ENCODE measurements around the gene CREG2.
"Not testable (repeated sequence)": the region's sequence is repeated elsewhere in the genome, so short reads cannot be mapped to it uniquely, and the experiment has no call there.

CREG2 gene

GRCh38 chr2:101316568-101316967 lies 70.7 kb downstream of the CREG2 start:
- not testable (repeated sequence) for H3K9me3 ChIP-seq (ENCODE audit: low read length); H3K27me3 ChIP-seq (ENCODE audit: control insufficient read depth in 1 of 2, insufficient read depth in 2 of 2, low read length in 2 of 2); H3K4me3 ChIP-seq (ENCODE audit: low read depth in 1 of 2, low read length in 2 of 2); H3K36me3 ChIP-seq (ENCODE audit: insufficient read depth, low read length); H3K9ac ChIP-seq (ENCODE audit: low read length); H3K27ac ChIP-seq (ENCODE audit: low read depth, low read length); H3K4me1 ChIP-seq (ENCODE audit: insufficient read depth, low read length)

- Histone ChIP-seq H3K9me3 (ENCODE audit: low read length) (no peaks in the 10 kb centered on the region), H3K9ac (ENCODE audit: low read length) (no peak overlapping the region), H3K4me3 (ENCODE audit: low read depth in 1 of 2, low read length in 2 of 2) (no peak overlapping the region), H3K27ac (ENCODE audit: low read depth, low read length) (no peak overlapping the region), H3K36me3 (ENCODE audit: insufficient read depth, low read length) (no peaks in the 10 kb centered on the region), H3K4me1 (ENCODE audit: insufficient read depth, low read length) (peaks cover 7% of the 10 kb centered on the region), H3K27me3 (ENCODE audit: control insufficient read depth in 1 of 2, insufficient read depth in 2 of 2, low read length in 2 of 2) (no peaks in the 10 kb centered on the region)
Measured at GRCh38 chr2:101311696-101312017, 75.6 kb downstream of the CREG2 start.

- no peak overlapping the region for H3K4me3 ChIP-seq (ENCODE audit: low read depth in 1 of 2, low read length in 2 of 2)
- no peak overlapping the region for H3K9ac ChIP-seq (ENCODE audit: low read length)
- peaks cover 13% of the 10 kb centered on the region for H3K4me1 ChIP-seq (ENCODE audit: insufficient read depth, low read length)
- H3K36me3 ChIP-seq (ENCODE audit: insufficient read depth, low read length) = no peaks in the 10 kb centered on the region
- no peaks in the 10 kb centered on the region for H3K9me3 ChIP-seq (ENCODE audit: low read length)
- no peak overlapping the region for H3K27ac ChIP-seq (ENCODE audit: low read depth, low read length)
- H3K27me3 ChIP-seq (ENCODE audit: control insufficient read depth in 1 of 2, insufficient read depth in 2 of 2, low read length in 2 of 2) = no peaks in the 10 kb centered on the region
Measured at GRCh38 chr2:101310834-101311695, 76.2 kb downstream of the CREG2 start.

GRCh38 chr2:101310090-101310833 lies 77.0 kb downstream of the CREG2 start:
- H3K9me3 ChIP-seq (ENCODE audit: low read length) = no peaks in the 10 kb centered on the region
- peaks cover 21% of the 10 kb centered on the region for H3K4me1 ChIP-seq (ENCODE audit: insufficient read depth, low read length)
- H3K4me3 ChIP-seq (ENCODE audit: low read depth in 1 of 2, low read length in 2 of 2) = no peak overlapping the region
- H3K27ac ChIP-seq (ENCODE audit: low read depth, low read length) = no peak overlapping the region
- H3K36me3 ChIP-seq (ENCODE audit: insufficient read depth, low read length) = no peaks in the 10 kb centered on the region
- no peaks in the 10 kb centered on the region for H3K27me3 ChIP-seq (ENCODE audit: control insufficient read depth in 1 of 2, insufficient read depth in 2 of 2, low read length in 2 of 2)
- H3K9ac ChIP-seq (ENCODE audit: low read length) = no peak overlapping the region

GRCh38 chr2:101308432-101309210 lies 78.7 kb downstream of the CREG2 start, which contains the start of gene RNF149:
Gene RNF149, minus strand, starts transcription at chr2:101308701. Its CDS starts 113 bp downstream, at chr2:101308588.
- Histone ChIP-seq H3K27me3 (ENCODE audit: control insufficient read depth in 1 of 2, insufficient read depth in 2 of 2, low read length in 2 of 2) (no peaks in the 10 kb centered on the region), H3K36me3 (ENCODE audit: insufficient read depth, low read length) (no peaks in the 10 kb centered on the region), H3K27ac (ENCODE audit: low read depth, low read length) (peak within 1 kb of the TSS; percentile 81), H3K9me3 (ENCODE audit: low read length) (no peaks in the 10 kb centered on the region), H3K4me3 (ENCODE audit: low read depth in 1 of 2, low read length in 2 of 2) (peak within 1 kb of the TSS; percentile 88 to 97), H3K9ac (ENCODE audit: low read length) (peak within 1 kb of the TSS; percentile 80), H3K4me1 (ENCODE audit: insufficient read depth, low read length) (peaks cover 33% of the 10 kb centered on the region)

GRCh38 chr2:101307950-101308431 lies 79.3 kb downstream of the CREG2 start:
- peaks cover 33% of the 10 kb centered on the region for H3K4me1 ChIP-seq (ENCODE audit: insufficient read depth, low read length)
- H3K36me3 ChIP-seq (ENCODE audit: insufficient read depth, low read length) = no peaks in the 10 kb centered on the region
- H3K9me3 ChIP-seq (ENCODE audit: low read length) = no peaks in the 10 kb centered on the region
- peak overlapping the region; percentile 88 to 97 for H3K4me3 ChIP-seq (ENCODE audit: low read depth in 1 of 2, low read length in 2 of 2)
- no peaks in the 10 kb centered on the region for H3K27me3 ChIP-seq (ENCODE audit: control insufficient read depth in 1 of 2, insufficient read depth in 2 of 2, low read length in 2 of 2)
- peak overlapping the region; percentile 81 for H3K27ac ChIP-seq (ENCODE audit: low read depth, low read length)
- H3K9ac ChIP-seq (ENCODE audit: low read length) = peak overlapping the region; percentile 80

- peak overlapping the region; percentile 81 for H3K27ac ChIP-seq (ENCODE audit: low read depth, low read length)
- peaks cover 33% of the 10 kb centered on the region for H3K4me1 ChIP-seq (ENCODE audit: insufficient read depth, low read length)
- H3K4me3 ChIP-seq (ENCODE audit: low read depth in 1 of 2, low read length in 2 of 2) = peak overlapping the region; percentile 88 to 97
- H3K27me3 ChIP-seq (ENCODE audit: control insufficient read depth in 1 of 2, insufficient read depth in 2 of 2, low read length in 2 of 2) = no peaks in the 10 kb centered on the region
- peak overlapping the region; percentile 80 for H3K9ac ChIP-seq (ENCODE audit: low read length)
- H3K9me3 ChIP-seq (ENCODE audit: low read length) = no peaks in the 10 kb centered on the region
- H3K36me3 ChIP-seq (ENCODE audit: insufficient read depth, low read length) = no peaks in the 10 kb centered on the region
Measured at GRCh38 chr2:101307503-101307902, 79.8 kb downstream of the CREG2 start.

- Histone ChIP-seq H3K27me3 (ENCODE audit: control insufficient read depth in 1 of 2, insufficient read depth in 2 of 2, low read length in 2 of 2) (no peaks in the 10 kb centered on the region), H3K4me1 (ENCODE audit: insufficient read depth, low read length) (peaks cover 36% of the 10 kb centered on the region), H3K27ac (ENCODE audit: low read depth, low read length) (peak overlapping the region; percentile 81), H3K36me3 (ENCODE audit: insufficient read depth, low read length) (no peaks in the 10 kb centered on the region), H3K9ac (ENCODE audit: low read length) (peak overlapping the region; percentile 80), H3K4me3 (ENCODE audit: low read depth in 1 of 2, low read length in 2 of 2) (peak overlapping the region in 1 of 2 donors; percentile 88), H3K9me3 (ENCODE audit: low read length) (no peaks in the 10 kb centered on the region)
Measured at GRCh38 chr2:101306410-101306809, 80.9 kb downstream of the CREG2 start.

- Histone ChIP-seq H3K9ac (ENCODE audit: low read length) (no peak overlapping the region), H3K9me3 (ENCODE audit: low read length) (no peaks in the 10 kb centered on the region), H3K4me1 (ENCODE audit: insufficient read depth, low read length) (peaks cover 36% of the 10 kb centered on the region), H3K27ac (ENCODE audit: low read depth, low read length) (no peak overlapping the region), H3K36me3 (ENCODE audit: insufficient read depth, low read length) (no peaks in the 10 kb centered on the region), H3K27me3 (ENCODE audit: control insufficient read depth in 1 of 2, insufficient read depth in 2 of 2, low read length in 2 of 2) (no peaks in the 10 kb centered on the region), H3K4me3 (ENCODE audit: low read depth in 1 of 2, low read length in 2 of 2) (peak overlapping the region in 1 of 2 donors; percentile 88)
Measured at GRCh38 chr2:101305492-101306078, 81.7 kb downstream of the CREG2 start.

- no peaks in the 10 kb centered on the region for H3K36me3 ChIP-seq (ENCODE audit: insufficient read depth, low read length)
- no peak overlapping the region for H3K27ac ChIP-seq (ENCODE audit: low read depth, low read length)
- H3K4me3 ChIP-seq (ENCODE audit: low read depth in 1 of 2, low read length in 2 of 2) = peak overlapping the region in 1 of 2 donors; percentile 88
- no peaks in the 10 kb centered on the region for H3K9me3 ChIP-seq (ENCODE audit: low read length)
- H3K4me1 ChIP-seq (ENCODE audit: insufficient read depth, low read length) = peaks cover 38% of the 10 kb centered on the region
- no peak overlapping the region for H3K9ac ChIP-seq (ENCODE audit: low read length)
- no peaks in the 10 kb centered on the region for H3K27me3 ChIP-seq (ENCODE audit: control insufficient read depth in 1 of 2, insufficient read depth in 2 of 2, low read length in 2 of 2)
Measured at GRCh38 chr2:101305035-101305434, 82.3 kb downstream of the CREG2 start.

GRCh38 chr2:101303688-101304087 lies 83.6 kb downstream of the CREG2 start:
- H3K27me3 ChIP-seq (ENCODE audit: control insufficient read depth in 1 of 2, insufficient read depth in 2 of 2, low read length in 2 of 2) = no peaks in the 10 kb centered on the region
- peaks cover 44% of the 10 kb centered on the region for H3K4me1 ChIP-seq (ENCODE audit: insufficient read depth, low read length)
- no peaks in the 10 kb centered on the region for H3K9me3 ChIP-seq (ENCODE audit: low read length)
- no peak overlapping the region for H3K9ac ChIP-seq (ENCODE audit: low read length)
- H3K4me3 ChIP-seq (ENCODE audit: low read depth in 1 of 2, low read length in 2 of 2) = no peak overlapping the region
- peak overlapping the region; percentile 7 for H3K27ac ChIP-seq (ENCODE audit: low read depth, low read length)
- no peaks in the 10 kb centered on the region for H3K36me3 ChIP-seq (ENCODE audit: insufficient read depth, low read length)

All from muscle layer of colon (tissue), 2 donors.